GM12878 (cell line): ENCODE results near the gene ZC3H7B. TPM values are rescaled to one million over a fixed set of nuclear protein-coding genes. Genes with fewer than 3 reads are reported as not detected.

Experiments used
- ATAC-seq: fragments of 200-7000 bp; cut with Tn5 transposase; 3 replicates; pipeline ENCODE4 v1.9.1; 2020; ENCODE audit warnings: mild to moderate bottlenecking, moderate library complexity
- BruUV-seq: library from RNA; stranded (reverse); fragments of 400-500 nt; replicated peaks from 2 replicates; lab custom pipeline; 2021; lab: Mats Ljungman, UMichigan
- CTCF ChIA-PET: fragments of 300-600 bp; sonication (Branson Sonifier 250); formaldehyde crosslinking; extraction: SDS; loops from one replicate; lab custom pipeline; 2021; ENCODE audit warnings: inconsistent platforms; lab: Yijun Ruan, JAX
- POLR2A ChIA-PET: fragments of 350-600 bp; formaldehyde crosslinking; extraction: SDS; loops from one replicate; lab custom pipeline; 2021; ENCODE audit warnings: inconsistent platforms; lab: Charles Lee
- RAD21 ChIA-PET: fragments of 300-600 bp; sonication (Branson Sonifier 250); formaldehyde crosslinking; loops from one replicate; lab custom pipeline; 2023; ENCODE audit warnings: antibody characterized with exemption; ENCODE audit not compliant: unreplicated experiment; lab: Charles Lee
- SMC1A ChIA-PET: fragments of 300-600 bp; sonication (Branson Sonifier 250); formaldehyde crosslinking; loops from one replicate; lab custom pipeline; 2023; ENCODE audit not compliant: unreplicated experiment, uncharacterized antibody; lab: Charles Lee
- DNase-seq: peaks from one replicate; pipeline ENCODE4 v3.0.0-alpha.2; 2011; ENCODE audit warnings: low read depth, low spot score
- FAIRE-seq: peaks from 3 replicates; lab custom pipeline; 2011; peaks lifted over from hg19 to GRCh38; lab: Jason Lieb, UNC
- H2AFZ ChIP-seq: 2 replicates; pipeline ENCODE4 v1.6.0; 2011; ENCODE audit warnings: low read depth, low read length, control low read depth; ENCODE audit not compliant: control insufficient read depth
- H3K27ac ChIP-seq: 2 replicates; pipeline ENCODE4 v1.5.1; 2011; ENCODE audit warnings: control low read depth; ENCODE audit not compliant: control insufficient read depth, insufficient read depth
- H3K27me3 ChIP-seq, 2 experiments: replicated peaks in 1 of 2; 2 replicates each; pipeline versions ENCODE4 v1.6.0 to v1.6.1; 2011; ENCODE audit warnings: low read length in 1 of 2; ENCODE audit not compliant: control insufficient read depth in 2 of 2, insufficient read depth in 2 of 2
- H3K36me3 ChIP-seq, 2 experiments: 2 replicates each; pipeline ENCODE4 v1.5.1; 2011; ENCODE audit warnings: low read length in 1 of 2; ENCODE audit not compliant: control insufficient read depth in 2 of 2, insufficient read depth in 2 of 2
- H3K4me1 ChIP-seq: 2 replicates; pipeline ENCODE4 v1.6.1; 2011; ENCODE audit warnings: mild to moderate bottlenecking, low read length, moderate library complexity, mixed read lengths; ENCODE audit not compliant: control insufficient read depth, insufficient read depth
- H3K4me2 ChIP-seq: 2 replicates; pipeline ENCODE4 v1.6.0; 2011; ENCODE audit warnings: control low read depth; ENCODE audit not compliant: control insufficient read depth, insufficient read depth
- H3K4me3 ChIP-seq: fragments of 200-600 bp; sonication (generic); 2 replicates; pipeline ENCODE4 v1.5.1; 2016
- H3K79me2 ChIP-seq: 2 replicates; pipeline ENCODE4 v1.6.0; 2011; ENCODE audit warnings: low read length; ENCODE audit not compliant: control insufficient read depth, insufficient read depth
- H3K9ac ChIP-seq: 2 replicates; pipeline ENCODE4 v1.8.0; 2011; ENCODE audit warnings: low read length, control low read depth, mixed read lengths; ENCODE audit not compliant: control insufficient read depth, insufficient read depth
- H3K9me3 ChIP-seq: replicated peaks from 3 replicates; pipeline ENCODE4 v1.5.1; 2011; ENCODE audit warnings: mild to moderate bottlenecking, low read length; ENCODE audit not compliant: control insufficient read depth, insufficient read depth
- H4K20me1 ChIP-seq: 2 replicates; pipeline ENCODE4 v1.6.0; 2011; ENCODE audit not compliant: control insufficient read depth, insufficient read depth
- ASH2L ChIP-seq: fragments of 300-600, 200-600 bp; sonication (generic); IDR thresholded peaks from 2 replicates; pipeline ENCODE4 v1.6.1; 2017; ENCODE audit warnings: low read depth, mild to moderate bottlenecking, borderline replicate concordance
- BHLHE40 ChIP-seq, 2 experiments: fragments of 450-650 bp in 1 of 2; IDR thresholded peaks; 2 replicates each; pipeline ENCODE4 v1.6.1; 2011 to 2017; ENCODE audit warnings: low read depth in 2 of 2, borderline replicate concordance in 1 of 2, improper control_type of control experiment in 1 of 2, low read length in 1 of 2, mild to moderate bottlenecking in 1 of 2
- CBX3 ChIP-seq: fragments of 200-600 bp; sonication (generic); IDR thresholded peaks from 2 replicates; pipeline ENCODE4 v1.6.1; 2016; ENCODE audit warnings: low read depth, borderline replicate concordance
- CEBPZ ChIP-seq: fragments of 150-350 bp; IDR thresholded peaks from 2 replicates; pipeline ENCODE4 v1.6.1; 2016; ENCODE audit warnings: low read depth, low read length
- E4F1 ChIP-seq: fragments of 450-650 bp; IDR thresholded peaks from 2 replicates; pipeline ENCODE4 v1.6.1; 2018; ENCODE audit warnings: borderline replicate concordance, mild to moderate bottlenecking; ENCODE audit not compliant: partially characterized antibody
- ETV6 ChIP-seq, 2 experiments: fragments of 450-650 bp in 1 of 2; IDR thresholded peaks in 1 of 2; conservative IDR thresholded peaks in 1 of 2; 2 replicates each; pipeline ENCODE4 v1.6.1; 2014; ENCODE audit warnings: antibody characterized with exemption in 1 of 2, borderline replicate concordance in 1 of 2, low read depth in 1 of 2, mild to moderate bottlenecking in 1 of 2, moderate library complexity in 1 of 2
- IRF4 ChIP-seq: IDR thresholded peaks from 2 replicates; pipeline ENCODE4 v1.6.1; 2011; ENCODE audit warnings: low read depth, low read length
- LARP7 ChIP-seq: fragments of 450-650 bp; IDR thresholded peaks from 2 replicates; pipeline ENCODE4 v1.6.1; 2017; ENCODE audit warnings: mild to moderate bottlenecking
- NFYB ChIP-seq: IDR thresholded peaks from 2 replicates; pipeline ENCODE4 v1.6.1; 2011; ENCODE audit warnings: low read depth, mild to moderate bottlenecking, low read length, improper control_type of control experiment, moderate library complexity; ENCODE audit not compliant: insufficient read depth
- RAD21 ChIP-seq: IDR thresholded peaks from 2 replicates; pipeline ENCODE4 v1.6.1; 2011; ENCODE audit warnings: mild to moderate bottlenecking, low read depth, low read length, moderate library complexity; ENCODE audit not compliant: insufficient read depth
- RBBP5 ChIP-seq: fragments of 200-600 bp; sonication (generic); conservative IDR thresholded peaks from 2 replicates; pipeline ENCODE4 v1.6.1; 2016
- SKIL ChIP-seq: fragments of 450-650 bp; IDR thresholded peaks from 2 replicates; pipeline ENCODE4 v1.6.1; 2017; ENCODE audit warnings: mild to moderate bottlenecking, low read depth, inconsistent platforms; ENCODE audit not compliant: poor library complexity, severe bottlenecking
- SREBF1 ChIP-seq: IDR thresholded peaks from 2 replicates; pipeline ENCODE4 v1.6.1; 2012; ENCODE audit warnings: mild to moderate bottlenecking, low read length
- USF1 ChIP-seq: IDR thresholded peaks from 2 replicates; pipeline ENCODE4 v1.6.1; 2011; ENCODE audit warnings: borderline replicate concordance, low read depth, mild to moderate bottlenecking, moderate library complexity, mixed read lengths, low read length; ENCODE audit not compliant: insufficient read depth; ENCODE audit errors: extremely low read length
- ZNF384 ChIP-seq: IDR thresholded peaks from 2 replicates; pipeline ENCODE4 v1.6.1; 2012; ENCODE audit warnings: low read depth, mild to moderate bottlenecking, low read length, improper control_type of control experiment, borderline replicate concordance
- WGBS: methylation state at CpG from one replicate; pipeline ENCODE4 v1.1.6; 2016; ENCODE audit warnings: low lambda C conversion rate; ENCODE audit not compliant: insufficient replicate concordance, insufficient coverage; ENCODE audit errors: missing lambda C conversion rate; 5-methylcytosine and 5-hydroxymethylcytosine counted together
- in situ Hi-C: fragments of 300-500 bp; cut with MboI; formaldehyde crosslinking; loops from 9 replicates; pipeline ENCODE4 v1.14.3; 2018; ENCODE audit warnings: mixed read lengths
- intact Hi-C: fragments of 100-400 bp; cut with micrococcal nuclease; formaldehyde crosslinking; loops from one replicate; pipeline ENCODE4 v1.14.2; 2022; ENCODE audit not compliant: unreplicated experiment
- polyA plus RNA-seq, 11 experiments: library from polyadenylated mRNA; depleted of rRNA in 4 of 11; unstranded in 6 of 11; stranded (reverse) in 5 of 11; fragments of >200 nt; fragmentation: Nextera tagmentation in 4 of 11; fragmentation: Illumina TruSeq in 1 of 11; extraction: Ambion mirVana in 4 of 11; extraction: Trizol in 1 of 11; gene quantifications; 1 replicate in 1 of 11; 2 replicates in 10 of 11; pipeline versions ENCODE4 v1.2.1 to v1.2.3, GENCODE V29; 2011 to 2016; ENCODE audit warnings: inconsistent platforms in 2 of 11, missing spikeins in 2 of 11, low read depth in 1 of 11
- total RNA-seq, 4 experiments: library from RNA; depleted of rRNA in 3 of 4; stranded (reverse); fragments of >200 nt in 3 of 4; fragmentation: Illumina TruSeq in 1 of 4; extraction: Trizol in 1 of 4; gene quantifications; 2 replicates each; pipeline versions ENCODE4 v1.2.1 to v1.2.3, GENCODE V29; 2013 to 2021

The ZC3H7B gene
- total and polyA plus RNA-seq, 10 of the 15 experiments (the other 5 are each of a cell fraction or from before 2014, with no cell fraction given) = 0.26 to 52.3 (median 22.4) TPM

GRCh38 chr22:41315586-41315985, 14.3 kb downstream of the ZC3H7B start:
- intact Hi-C loops (no loop called here), in situ Hi-C loops (no loop called here)
- BruUV-seq = TSS peak; percentile 45
- Histone ChIP-seq H3K79me2 (peaks cover 18% of the 10 kb centered on the region), H3K4me2 (no peak overlapping the region), H2AFZ (no peak overlapping the region), H3K4me3 (no peak overlapping the region), H3K9me3 (no peaks in the 10 kb centered on the region), H3K27me3 (no peaks in the 10 kb centered on the region), H3K27ac (no peak overlapping the region), H3K36me3 (peaks cover 1 to 7% of the 10 kb centered on the region in 2 experiments; a peak in 3 of 4 replicates), H4K20me1 (no peaks in the 10 kb centered on the region), H3K4me1 (no peaks in the 10 kb centered on the region; the same call in 1 of the 2 replicates), H3K9ac (no peak overlapping the region)
- ChIA-PET RAD21 (no interaction called here), CTCF (interaction anchor here (1.7 kb wide), 1 partner anchor 9 kb away, joined by 4 read pairs; no protein-coding TSS in a partner anchor), SMC1A (no interaction called here), POLR2A (no interaction called here)
- WGBS = 85% methylated on average over 1 of the region's 1 CpG
- no peak for FAIRE-seq
- DNase-seq = no peak
- no peak for ATAC-seq
- TF ChIP-seq SREBF1 (no peak), RAD21 (no peak), SKIL (no peak), CBX3 (no peak), RBBP5 (no peak), NFYB (no peak), BHLHE40 (IDR thresholded peaks at IDR 0.05; ENCODE audit: borderline replicate concordance in 1 of 2, low read depth in 2 of 2, low read length in 1 of 2) (no peak), ETV6 (conservative IDR thresholded peaks at IDR 0.05 in 1 of 2, IDR thresholded peaks at IDR 0.05 in 1 of 2; ENCODE audit: borderline replicate concordance in 1 of 2, low read depth in 1 of 2) (no peak), IRF4 (no peak), CEBPZ (no peak), ASH2L (no peak), USF1 (no peak), E4F1 (no peak), LARP7 (no peak), ZNF384 (no peak)
